Stimulated activated CD8-positive, alpha-beta memory T cell treated with anti-CD3 and anti-CD28 coated beads, Interleukin-4, amount 100 ng/mL, for 1 hour (primary cell): ENCODE measurements around the gene RPS3.
"Not testable (repeated sequence)": the region's sequence is repeated elsewhere in the genome, so short reads cannot be mapped to it uniquely, and the experiment has no call there.

Experiments
- DNase-seq, 2 donors: peaks; one replicate each; pipeline ENCODE4 v3.0.0-alpha.2; 2020; ENCODE audit warnings: low read depth in 2 of 2, low spot score in 1 of 2

Gene RPS3

DNA sequence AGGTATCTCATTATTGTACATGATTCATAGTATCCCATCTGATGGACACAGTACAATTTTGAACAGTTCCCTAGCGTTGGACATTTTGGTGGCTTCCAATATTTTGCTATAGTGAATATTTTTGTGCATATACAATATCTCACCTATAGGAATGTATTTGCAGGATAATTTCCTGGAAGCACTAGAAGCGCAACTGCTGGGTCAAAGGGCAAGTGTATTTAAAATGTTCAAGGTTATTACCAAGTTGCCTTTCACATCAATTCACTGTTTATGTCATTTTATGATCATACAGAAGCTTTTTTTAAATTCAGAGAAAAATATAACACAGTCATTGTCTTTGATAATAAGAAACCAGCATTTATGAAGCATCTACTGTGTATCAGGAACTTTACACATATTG is 19.1 kb upstream of the RPS3 start:
- no peak for DNase-seq

DNA sequence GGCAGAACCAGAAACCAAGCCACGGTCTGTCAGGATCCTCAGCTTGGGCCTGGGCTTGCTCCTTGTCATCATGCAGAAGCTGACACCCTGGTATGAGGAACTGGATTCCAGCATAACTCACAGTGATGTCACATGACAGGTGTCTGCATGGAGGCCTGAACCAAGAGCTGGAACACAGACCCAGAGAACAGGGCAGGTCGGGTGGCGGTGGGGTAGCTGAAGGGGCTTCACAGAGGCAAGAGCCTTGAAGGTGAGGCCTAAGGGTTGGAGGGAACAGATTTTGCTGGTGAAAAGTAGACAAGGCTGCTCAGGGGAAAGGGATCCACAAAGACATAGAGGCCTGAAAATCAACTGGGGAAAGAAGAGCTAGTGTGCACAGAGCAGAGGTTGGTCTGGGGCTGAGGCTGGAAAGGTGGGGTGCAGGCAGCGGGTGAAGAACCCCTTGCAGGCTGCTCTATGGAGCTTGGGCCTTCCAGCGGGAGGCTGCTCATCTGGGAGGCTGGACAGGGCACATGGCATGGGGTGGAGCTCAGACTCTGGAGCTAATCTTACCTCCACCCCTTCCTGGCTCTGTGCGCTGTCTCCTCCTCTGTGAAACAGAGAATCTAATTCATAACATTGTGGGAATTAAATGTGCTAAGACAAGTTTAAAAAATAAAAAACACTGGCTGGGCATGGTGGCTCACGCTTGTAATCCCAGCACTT is 18.4 kb upstream of the RPS3 start:
- DNase-seq: no peak

DNA sequence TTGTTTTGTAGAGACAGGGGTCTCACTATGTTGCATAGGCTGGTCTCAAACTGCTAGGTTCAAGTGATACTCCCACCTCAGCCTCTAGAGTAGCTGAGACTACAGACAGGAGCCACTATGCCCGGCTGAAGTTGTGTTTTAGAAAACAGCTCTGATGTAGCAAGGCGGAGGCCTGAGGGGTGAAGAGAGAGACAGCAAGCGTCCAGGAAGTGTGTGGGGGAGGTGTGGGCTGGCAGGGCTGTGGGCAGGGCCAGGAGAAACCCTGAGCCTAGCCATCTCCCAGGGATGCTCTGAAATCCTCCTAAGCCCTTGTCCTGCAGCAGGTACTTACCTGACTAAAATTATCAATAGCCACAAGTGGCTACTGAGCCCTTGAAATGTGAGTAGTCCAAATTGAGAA is 16.1 kb upstream of the RPS3 start:
- DNase-seq: peak in 1 of 2 donors; percentile 26

DNA sequence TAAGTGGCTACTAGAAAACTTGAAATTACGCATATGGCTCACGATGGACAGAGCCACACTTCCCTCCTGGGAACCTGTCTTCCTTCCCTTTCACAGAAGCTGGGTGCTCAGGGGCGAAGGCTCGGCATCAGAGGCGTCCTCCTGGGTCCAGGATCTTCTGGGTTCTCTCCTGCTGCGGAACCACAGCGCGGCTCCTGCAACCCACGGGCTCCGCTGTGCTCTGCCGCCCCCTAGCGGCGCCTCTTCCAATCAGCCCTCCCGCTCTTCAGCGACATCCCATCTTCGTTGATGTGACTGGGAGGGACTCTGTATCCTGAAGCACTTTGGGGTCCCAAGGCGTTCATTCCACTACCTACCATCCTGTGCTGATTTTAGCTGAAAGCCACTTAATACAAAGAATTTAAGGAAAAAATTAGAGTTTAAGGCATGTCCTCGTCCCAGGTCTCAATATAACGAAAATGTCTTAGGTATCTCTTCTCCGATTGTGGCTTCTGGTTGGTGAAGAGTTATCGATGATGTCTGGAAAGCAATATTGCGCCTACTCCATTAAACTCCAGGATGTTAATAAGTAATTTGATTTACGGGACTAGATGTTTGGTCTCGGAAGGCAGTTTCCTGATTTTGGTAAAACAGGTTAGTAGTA is 14.8 kb upstream of the RPS3 start:
- peak; percentile 52 to 57 for DNase-seq

DNA sequence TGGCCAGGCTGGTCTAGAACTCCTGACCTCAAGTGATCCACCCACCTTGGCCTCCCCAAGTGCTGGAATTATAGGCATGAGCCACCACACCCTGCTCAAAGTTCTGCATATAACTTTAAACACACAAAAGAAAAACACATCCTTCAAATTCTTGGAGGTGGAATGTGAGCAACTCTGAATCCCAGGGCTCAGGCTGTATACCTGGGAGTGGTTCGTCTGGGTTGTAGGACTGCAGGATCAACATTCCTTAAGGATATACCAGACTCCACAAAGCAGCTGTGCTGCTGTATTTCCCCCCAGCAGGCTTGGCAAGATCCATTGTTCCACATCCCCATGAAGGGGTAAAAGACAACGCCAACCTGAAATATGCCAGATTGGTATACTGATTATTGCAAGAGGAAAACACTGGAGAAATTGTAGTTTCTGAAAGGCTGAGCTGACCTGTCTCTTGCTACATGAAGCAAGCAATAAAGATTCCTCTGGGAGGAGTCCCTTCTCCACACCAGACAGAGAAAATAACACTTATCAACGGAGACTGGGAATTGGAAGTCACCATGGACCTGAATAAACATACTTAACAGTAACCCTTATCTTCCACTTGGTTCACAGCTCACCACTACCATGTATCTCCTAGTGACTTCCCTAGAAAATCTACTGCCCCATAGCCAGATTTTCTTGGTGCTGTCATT is 12.2 kb upstream of the RPS3 start:
- DNase-seq: no peak

DNA sequence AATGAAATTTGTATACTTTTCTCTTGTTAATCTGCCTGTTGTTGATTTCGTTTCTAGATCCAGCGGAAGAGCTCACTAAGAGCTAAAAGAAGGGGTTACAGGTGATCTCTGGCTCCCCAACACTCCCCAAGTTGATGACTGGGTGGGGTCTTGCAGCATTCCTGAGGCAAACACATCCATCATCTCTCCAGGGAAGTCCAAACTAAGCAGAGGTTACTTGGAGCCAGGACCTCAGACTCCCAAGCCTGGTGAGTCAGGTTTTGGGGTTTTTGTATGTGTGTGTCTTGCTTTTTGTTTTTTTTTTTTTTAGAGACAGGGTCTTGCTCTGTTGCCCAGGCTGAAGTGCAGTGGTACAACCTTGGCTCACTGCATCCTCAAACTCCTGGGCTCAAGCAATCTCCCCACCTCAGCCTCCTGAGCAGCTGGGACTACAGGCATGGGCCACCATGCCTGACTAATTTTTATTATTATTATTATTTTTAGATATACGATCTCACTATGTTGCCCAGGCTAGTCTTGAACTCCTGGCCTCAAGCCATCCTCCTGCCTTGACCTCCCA is 11.5 kb upstream of the RPS3 start:
- no peak for DNase-seq

DNA sequence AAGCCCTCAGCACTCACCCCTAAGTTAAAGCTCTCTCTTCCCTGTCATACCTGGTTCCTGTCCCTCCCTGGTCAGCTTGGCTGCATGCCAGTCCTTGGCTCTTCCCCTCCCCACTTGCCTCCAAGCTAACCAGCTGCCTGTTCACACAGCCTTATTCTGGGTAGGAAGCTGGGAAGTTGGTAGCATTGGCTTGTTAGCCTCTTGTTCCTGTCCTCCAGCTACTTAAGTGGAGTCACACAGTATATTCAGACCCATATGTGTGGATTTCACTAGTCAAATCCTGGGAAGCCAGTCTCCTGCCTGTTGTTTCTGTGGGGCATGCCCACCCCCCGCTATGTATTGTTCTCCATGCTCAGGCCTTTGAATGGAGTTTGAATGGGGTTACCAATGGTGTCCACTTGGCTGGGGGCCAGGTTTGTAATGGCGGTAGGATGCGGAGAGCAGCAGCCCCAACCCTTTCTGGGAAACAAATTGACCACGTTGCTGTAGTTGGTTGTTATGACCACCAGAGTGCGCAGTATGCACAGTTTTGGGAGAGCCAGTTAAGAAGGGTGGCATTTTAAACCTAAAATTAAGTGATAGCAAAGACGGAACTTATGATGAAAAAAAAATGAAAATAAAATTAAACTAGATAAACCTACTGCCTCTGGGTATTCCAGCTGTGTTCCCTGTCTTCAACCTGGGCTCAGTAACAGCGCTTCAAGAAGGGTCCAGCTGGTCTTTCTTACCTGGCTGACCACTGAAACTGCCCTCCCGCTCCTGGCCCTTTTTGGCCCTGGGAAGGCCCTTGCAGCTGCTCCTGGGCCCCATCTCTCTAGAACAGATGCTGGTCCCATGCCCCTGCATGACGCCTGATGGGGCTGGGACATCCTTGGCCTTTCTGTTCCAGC is 10.7 kb upstream of the RPS3 start:
- peak; percentile 20 to 39 for DNase-seq

DNA sequence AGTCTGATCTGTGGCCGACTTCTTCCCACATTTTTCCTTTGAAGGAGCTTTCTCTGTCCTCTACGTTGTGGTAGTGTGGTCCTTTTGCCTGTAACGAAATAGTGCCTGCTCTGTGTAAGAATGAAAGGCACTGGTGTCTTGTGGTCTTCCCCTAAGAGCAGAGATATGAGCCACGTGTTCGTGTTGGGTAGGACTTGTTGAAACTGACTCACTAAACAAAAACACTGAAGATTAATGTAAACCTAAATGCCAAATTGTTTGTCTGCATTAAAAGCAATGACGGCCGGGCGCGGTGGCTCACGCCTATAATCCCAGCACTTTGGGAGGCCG is 10.1 kb upstream of the RPS3 start:
- no peak for DNase-seq

DNA sequence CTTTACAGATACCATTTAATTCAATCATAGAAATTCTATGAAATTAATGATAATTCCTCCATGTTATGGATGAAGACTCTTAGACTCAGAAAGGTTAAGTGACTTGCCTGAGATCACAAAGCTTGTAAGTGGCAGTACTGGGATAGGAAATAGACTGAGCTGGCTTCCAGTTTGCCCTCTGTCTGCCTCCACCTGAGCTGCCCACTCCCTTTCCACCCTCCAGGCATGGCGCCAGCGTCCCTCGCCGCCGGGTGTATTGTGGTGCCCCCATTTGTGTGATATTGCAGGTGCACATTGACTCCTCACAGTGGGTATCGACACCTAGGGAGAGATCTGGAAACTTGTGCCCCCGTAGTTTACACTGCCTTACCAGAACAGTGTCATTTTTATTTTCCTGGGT is 9.4 kb upstream of the RPS3 start:
- no peak for DNase-seq

DNA sequence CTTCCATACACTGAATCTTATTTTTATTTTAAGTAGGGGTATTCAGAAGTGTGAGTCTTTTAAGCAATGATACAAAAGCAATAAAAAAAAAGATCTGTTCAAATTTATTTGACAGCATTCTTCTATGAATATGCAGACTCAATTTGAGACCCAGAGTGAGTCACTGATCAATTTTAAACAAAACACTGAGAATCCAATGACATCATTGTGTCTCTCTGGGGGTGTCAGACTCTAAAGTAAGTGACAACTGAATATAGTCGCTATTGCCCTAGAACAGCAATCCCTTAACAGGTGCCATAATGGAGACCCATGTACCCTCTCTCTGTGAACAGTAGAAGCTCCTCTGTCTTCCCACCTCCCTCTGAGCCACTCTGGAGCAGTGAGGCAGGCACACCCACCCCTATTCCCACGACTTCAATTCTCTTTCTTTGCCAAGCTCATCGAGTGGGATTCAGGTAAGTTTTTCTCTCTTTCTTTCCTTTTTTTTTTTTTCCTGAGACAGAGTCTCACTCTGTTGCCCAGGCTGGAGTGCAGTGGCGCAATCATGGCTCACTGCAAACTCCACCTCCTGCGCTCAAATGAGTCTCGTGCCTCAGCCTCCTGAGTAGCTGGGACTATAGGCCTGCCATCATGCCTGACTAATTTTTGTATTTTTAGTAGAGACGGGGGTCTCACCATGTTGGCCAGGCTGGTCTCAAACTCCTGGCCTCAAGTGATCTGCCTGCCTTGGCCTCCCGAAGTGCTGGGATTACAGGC is 5.1 kb upstream of the RPS3 start:
- DNase-seq: no peak

DNA sequence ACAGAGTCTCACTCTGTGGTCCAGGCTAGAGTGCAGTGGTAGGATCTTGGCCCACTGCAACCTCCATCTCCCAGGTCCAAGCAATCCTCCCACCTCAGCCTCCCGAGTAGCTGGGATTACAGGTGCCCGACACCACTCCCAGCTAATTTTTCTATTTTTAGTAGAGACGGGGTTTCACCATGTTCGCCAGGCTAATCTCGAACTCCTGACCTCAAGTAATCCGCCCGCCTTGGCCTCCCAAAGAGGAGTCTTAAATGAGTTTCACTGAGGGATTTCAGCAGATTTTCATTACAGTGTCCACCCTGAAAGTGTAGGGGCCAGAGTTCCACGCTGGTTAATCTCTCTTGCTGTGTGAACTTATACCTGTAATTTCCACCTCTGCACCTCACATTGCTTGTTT is 412 bp upstream of the RPS3 start:
- DNase-seq: no peak

DNA sequence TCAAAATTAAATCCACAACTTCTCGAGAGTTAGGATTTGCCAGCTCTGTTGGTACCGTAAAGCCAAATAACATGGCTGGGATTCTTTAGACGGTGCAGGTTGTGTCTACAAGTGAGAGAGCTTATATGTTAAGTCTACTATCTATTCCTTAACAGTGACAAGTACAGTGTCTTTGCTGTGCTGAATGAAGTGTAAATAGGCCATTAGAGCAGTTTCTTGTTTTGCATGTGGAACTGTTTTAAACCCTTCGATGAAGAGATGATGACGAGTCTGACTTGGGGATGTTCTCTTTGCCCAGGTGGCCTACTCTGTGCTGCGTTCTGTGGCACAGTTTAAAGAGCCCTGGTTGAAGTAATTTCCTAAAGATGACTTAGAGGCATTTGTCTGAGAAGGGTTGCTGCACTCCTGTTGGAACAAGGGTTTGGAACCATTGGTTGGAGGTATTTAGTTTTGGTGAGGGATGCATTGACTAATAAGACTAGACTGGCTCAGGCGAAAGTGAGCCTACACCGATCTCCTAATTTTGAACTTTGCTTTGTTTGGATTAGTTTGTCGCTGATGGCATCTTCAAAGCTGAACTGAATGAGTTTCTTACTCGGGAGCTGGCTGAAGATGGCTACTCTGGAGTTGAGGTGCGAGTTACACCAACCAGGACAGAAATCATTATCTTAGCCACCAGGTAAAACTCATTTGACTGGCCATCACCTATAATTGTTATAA is 988 bp downstream of the RPS3 start:
- DNase-seq: no peak

DNA sequence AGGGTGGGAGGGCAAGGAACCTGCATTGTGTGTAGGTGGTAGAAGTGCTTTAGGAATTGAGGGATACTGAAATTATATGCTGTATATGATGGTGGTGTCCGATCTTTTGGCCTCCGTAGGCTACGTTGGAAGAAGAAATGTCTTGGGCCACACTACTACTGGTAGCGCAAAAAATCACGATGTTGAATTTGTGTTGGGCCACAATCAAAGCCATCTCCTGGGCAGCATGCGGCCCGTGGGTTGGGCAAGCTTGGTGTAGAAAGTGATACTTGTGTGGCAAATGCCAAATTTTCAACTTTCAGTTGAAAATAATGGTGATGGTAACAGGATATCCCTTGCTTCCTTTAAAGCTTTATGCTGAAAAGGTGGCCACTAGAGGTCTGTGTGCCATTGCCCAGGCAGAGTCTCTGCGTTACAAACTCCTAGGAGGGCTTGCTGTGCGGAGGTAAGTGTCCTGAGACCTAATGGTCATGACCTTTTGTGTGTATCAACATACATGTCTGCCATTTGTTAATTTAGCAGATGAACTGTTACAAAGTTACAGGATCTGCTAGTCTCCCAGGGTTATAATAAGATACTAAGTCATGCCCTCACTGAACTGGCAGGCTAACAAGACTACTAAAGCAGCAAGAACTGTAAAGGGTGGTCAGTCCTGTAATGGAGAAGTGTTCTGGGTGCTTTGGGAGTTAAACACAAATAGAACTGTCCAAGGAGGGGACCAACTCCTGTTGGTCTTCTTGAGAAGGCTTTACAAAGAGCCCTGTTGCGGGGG is 2.9 kb downstream of the RPS3 start:
- DNase-seq: no peak

DNA sequence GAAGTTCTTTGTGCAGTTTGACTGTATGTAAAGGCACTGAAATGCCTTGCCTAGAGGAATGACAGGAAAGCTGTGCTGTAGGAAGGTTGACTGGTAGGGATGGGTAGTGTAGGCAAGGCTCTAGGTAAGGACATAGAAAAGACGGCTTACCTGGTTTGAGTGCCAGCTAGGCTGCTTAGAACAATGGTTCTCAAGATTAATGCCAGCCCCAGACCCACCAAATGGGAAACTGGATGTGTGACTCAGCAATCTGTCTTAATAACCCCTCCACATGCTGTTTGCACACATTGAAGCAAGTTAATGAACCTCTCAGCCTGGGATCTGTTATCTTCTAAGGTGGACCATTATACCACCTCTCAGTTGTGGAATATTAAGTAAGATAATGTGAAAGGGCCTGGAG is 3.7 kb downstream of the RPS3 start:
- DNase-seq: no peak

DNA sequence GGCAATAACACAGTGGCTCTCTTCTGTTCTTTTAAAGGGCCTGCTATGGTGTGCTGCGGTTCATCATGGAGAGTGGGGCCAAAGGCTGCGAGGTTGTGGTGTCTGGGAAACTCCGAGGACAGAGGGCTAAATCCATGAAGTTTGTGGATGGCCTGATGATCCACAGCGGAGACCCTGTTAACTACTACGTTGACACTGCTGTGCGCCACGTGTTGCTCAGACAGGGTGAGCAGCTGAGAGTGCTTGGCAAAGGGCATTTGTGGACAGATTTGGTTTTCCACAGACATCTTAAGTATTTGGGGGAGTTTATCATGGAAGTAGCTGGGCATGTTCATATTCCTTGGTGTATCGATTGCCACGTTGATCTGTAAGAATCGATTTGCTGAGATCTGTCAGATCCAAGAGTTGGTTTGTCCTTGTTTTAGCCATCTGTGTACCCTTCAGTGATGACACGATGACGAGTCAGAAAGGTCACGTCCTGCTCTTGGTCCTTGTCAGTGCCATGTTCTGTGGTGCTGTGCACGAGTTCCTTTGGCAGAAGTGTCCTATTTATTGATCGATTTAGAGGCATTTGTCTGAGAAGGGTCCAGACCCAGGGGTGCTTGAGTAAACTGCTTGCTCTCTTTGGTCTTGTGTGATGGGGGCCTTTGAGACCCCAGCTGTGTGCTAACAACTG is 4.8 kb downstream of the RPS3 start:
- no peak for DNase-seq

DNA sequence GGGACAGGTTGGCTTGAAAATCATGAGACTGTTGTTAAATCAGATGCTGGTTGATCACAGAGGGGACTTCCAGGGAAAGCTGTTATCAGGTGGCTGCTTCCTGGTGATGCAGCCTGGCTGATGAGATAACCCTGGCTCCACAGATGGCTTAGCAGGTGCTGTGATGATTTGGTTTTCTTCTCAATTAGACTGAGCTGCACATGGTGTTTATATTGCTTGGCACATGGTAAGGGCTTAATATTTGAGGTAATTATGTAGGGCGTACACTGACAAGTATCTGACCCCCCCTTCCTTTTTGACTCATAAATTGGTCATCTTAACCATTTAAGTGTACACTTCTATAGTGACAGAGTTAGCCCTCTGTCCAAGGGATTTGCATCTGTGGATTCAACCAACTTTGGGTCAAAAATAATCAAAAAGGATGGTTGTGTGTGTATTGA is 7.0 kb downstream of the RPS3 start:
- no peak for DNase-seq

DNA sequence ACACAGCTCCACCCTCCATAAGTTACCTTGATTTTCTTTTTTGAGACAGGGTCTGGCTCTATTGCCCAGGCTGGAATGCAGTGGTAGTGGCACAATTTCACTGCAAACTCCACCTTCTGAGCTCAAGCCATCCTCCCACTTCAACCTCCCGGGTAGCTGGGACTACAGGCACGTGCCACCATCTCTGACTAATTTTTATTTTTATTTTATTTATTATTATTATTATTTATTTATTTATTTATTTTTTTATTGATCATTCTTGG is 9.6 kb downstream of the RPS3 start:
- no peak for DNase-seq

DNA sequence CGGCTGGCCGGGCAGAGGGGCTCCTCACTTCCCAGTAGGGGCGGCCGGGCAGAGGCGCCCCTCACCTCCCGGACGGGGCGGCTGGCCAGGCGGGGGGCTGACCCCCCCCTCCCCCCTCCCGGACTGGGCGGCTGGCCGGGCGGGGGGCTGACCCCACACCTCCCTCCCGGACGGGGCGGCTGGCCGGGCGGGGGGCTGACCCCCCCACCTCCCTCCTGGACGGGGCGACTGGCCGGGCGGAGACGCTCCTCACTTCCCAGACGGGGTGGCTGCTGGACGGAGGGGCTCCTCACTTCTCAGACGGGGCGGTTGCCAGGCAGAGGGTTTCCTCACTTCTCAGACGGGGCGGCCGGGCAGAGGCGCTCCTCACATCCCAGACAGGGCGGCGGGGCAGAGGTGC is 10.7 kb downstream of the RPS3 start:
- DNase-seq: not testable (repeated sequence)

DNA sequence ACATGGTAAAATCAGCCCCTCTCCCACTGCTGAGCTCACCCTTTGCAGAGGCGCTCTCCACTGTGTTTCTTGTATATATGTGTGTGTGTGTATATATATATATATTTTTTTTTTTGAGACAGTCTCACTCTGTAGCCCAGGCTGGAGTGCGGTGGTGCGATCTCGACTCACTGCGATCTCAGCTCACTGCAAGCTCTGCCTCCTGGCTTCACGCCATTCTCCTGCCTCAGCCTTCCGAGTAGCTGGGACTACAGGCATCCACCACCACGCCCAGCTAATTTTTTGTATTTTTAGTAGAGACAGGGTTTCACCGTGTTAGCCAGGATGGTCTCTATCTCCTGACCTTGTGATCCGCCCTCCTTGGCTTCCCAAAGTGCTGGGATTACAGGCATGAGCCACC is 13.8 kb downstream of the RPS3 start:
- not testable (repeated sequence) for DNase-seq
